Activated CD4-positive, alpha-beta memory T cell treated with anti-CD3 and anti-CD28 coated beads for 36 hours (primary cell): Measurements from ENCODE around the gene SPEM1. TPM values are rescaled to one million over a fixed set of nuclear protein-coding genes. Genes with fewer than 3 reads are reported as not detected.

Source experiments
- CTCF ChIA-PET: fragments of 350-600 bp; sonication (Branson Sonifier 250); formaldehyde crosslinking; loops from one replicate; lab custom pipeline; 2021; ENCODE audit warnings: antibody characterized with exemption, inconsistent platforms; lab: Charles Lee
- POLR2A ChIA-PET: fragments of 350-600 bp; sonication (Branson Sonifier 250); formaldehyde crosslinking; loops from one replicate; lab custom pipeline; 2021; ENCODE audit warnings: antibody characterized with exemption; lab: Charles Lee
- DNase-seq: peaks from one replicate; pipeline ENCODE4 v3.0.0-alpha.2; 2020
- H3K27ac Mint-ChIP-seq: one replicate; pipeline ENCODE4 v1.8.0; 2021; ENCODE audit warnings: mixed read lengths
- H3K27me3 Mint-ChIP-seq: one replicate; pipeline ENCODE4 v1.8.0; 2021; ENCODE audit warnings: mixed read lengths
- H3K36me3 Mint-ChIP-seq: one replicate; pipeline ENCODE4 v1.8.0; 2021; ENCODE audit warnings: mixed read lengths
- H3K4me1 Mint-ChIP-seq: one replicate; pipeline ENCODE4 v1.8.0; 2021; ENCODE audit warnings: low read depth, mixed read lengths
- H3K4me3 Mint-ChIP-seq: one replicate; pipeline ENCODE4 v1.8.0; 2021; ENCODE audit warnings: mild to moderate bottlenecking, mixed read lengths
- H3K9me3 Mint-ChIP-seq: one replicate; pipeline ENCODE4 v1.8.0; 2021; ENCODE audit warnings: mixed read lengths
- intact Hi-C: fragments of 100-400 bp; cut with micrococcal nuclease; formaldehyde crosslinking; loops from one replicate; pipeline ENCODE4 v1.15.1; 2023
- total RNA-seq, 2 experiments: library from RNA; stranded (reverse); gene quantifications; one replicate each; pipeline ENCODE4 v1.2.3, GENCODE V29; 2021

The SPEM1 gene
- total RNA-seq, 2 experiments from 2014 or later: not detected

GRCh38 chr17:7410634-7411426 is 9.3 kb upstream of the SPEM1 start:
- intact Hi-C loops: no loop called here
- DNase-seq: no peak
- Mint-ChIP-seq H3K9me3 (no peaks in the 10 kb centered on the region), H3K27ac (no peak overlapping the region), H3K4me3 (no peak overlapping the region), H3K36me3 (no peaks in the 10 kb centered on the region), H3K4me1 (peaks cover 9% of the 10 kb centered on the region), H3K27me3 (no peaks in the 10 kb centered on the region)
- CTCF ChIA-PET: no interaction called here
- POLR2A ChIA-PET: no interaction called here

GRCh38 chr17:7411427-7411750 is 8.7 kb upstream of the SPEM1 start:
- CTCF ChIA-PET: no interaction called here
- Mint-ChIP-seq H3K27me3 (no peaks in the 10 kb centered on the region), H3K27ac (no peak overlapping the region), H3K9me3 (no peaks in the 10 kb centered on the region), H3K36me3 (no peaks in the 10 kb centered on the region), H3K4me3 (no peak overlapping the region), H3K4me1 (peaks cover 5% of the 10 kb centered on the region)
- POLR2A ChIA-PET: no interaction called here
- intact Hi-C loops: no loop called here
- DNase-seq: no peak

GRCh38 chr17:7413346-7413985 is 6.7 kb upstream of the SPEM1 start:
- CTCF ChIA-PET: interaction anchor here (0.7 to 1.1 kb wide), 2 partner anchors 56 to 75 kb away, joined by 3 to 5 read pairs; no protein-coding TSS in a partner anchor
- no peaks in the 10 kb centered on the region for H3K27me3 Mint-ChIP-seq

GRCh38 chr17:7414837-7415236 is 5.3 kb upstream of the SPEM1 start:
- Mint-ChIP-seq H3K9me3 (no peaks in the 10 kb centered on the region), H3K36me3 (no peaks in the 10 kb centered on the region), H3K4me3 (no peak overlapping the region), H3K27ac (no peak overlapping the region), H3K4me1 (no peaks in the 10 kb centered on the region), H3K27me3 (no peaks in the 10 kb centered on the region)
- ChIA-PET CTCF (no interaction called here), POLR2A (no interaction called here)
- no peak for DNase-seq
- intact Hi-C loops: no loop called here

More at GRCh38 chr17:7413346-7413985, 6.7 kb upstream of the SPEM1 start:
- Mint-ChIP-seq H3K9me3 (no peaks in the 10 kb centered on the region), H3K4me3 (no peak overlapping the region), H3K27ac (no peak overlapping the region), H3K4me1 (no peaks in the 10 kb centered on the region), H3K36me3 (no peaks in the 10 kb centered on the region)
- DNase-seq: no peak
- intact Hi-C loops: no loop called here
- POLR2A ChIA-PET: interaction anchor here (0.6 kb wide), 1 partner anchor 104 kb away, joined by 4 read pairs; no protein-coding TSS in a partner anchor

- CTCF ChIA-PET: no interaction called here
- H3K27ac Mint-ChIP-seq: no peak overlapping the region
Observed at GRCh38 chr17:7415784-7416183, 4.3 kb upstream of the SPEM1 start.

GRCh38 chr17:7416323-7416722 is 3.8 kb upstream of the SPEM1 start:
- POLR2A ChIA-PET: no interaction called here
- Mint-ChIP-seq H3K27ac (no peak overlapping the region), H3K27me3 (no peaks in the 10 kb centered on the region), H3K36me3 (no peaks in the 10 kb centered on the region), H3K4me1 (no peaks in the 10 kb centered on the region), H3K4me3 (no peak overlapping the region), H3K9me3 (no peaks in the 10 kb centered on the region)
- intact Hi-C loops: no loop called here
- CTCF ChIA-PET: no interaction called here
- no peak for DNase-seq

More at GRCh38 chr17:7415784-7416183, 4.3 kb upstream of the SPEM1 start:
- Mint-ChIP-seq H3K36me3 (no peaks in the 10 kb centered on the region), H3K9me3 (no peaks in the 10 kb centered on the region), H3K4me1 (no peaks in the 10 kb centered on the region), H3K27me3 (no peaks in the 10 kb centered on the region), H3K4me3 (no peak overlapping the region)
- intact Hi-C loops: no loop called here
- POLR2A ChIA-PET: no interaction called here
- no peak for DNase-seq

- ChIA-PET POLR2A (no interaction called here), CTCF (interaction anchor here (0.8 kb wide), 1 partner anchor 121 kb away, joined by 3 read pairs; no protein-coding TSS in a partner anchor)
- Mint-ChIP-seq H3K27me3 (no peaks in the 10 kb centered on the region), H3K27ac (no peak overlapping the region), H3K4me1 (no peaks in the 10 kb centered on the region), H3K4me3 (no peak overlapping the region), H3K36me3 (no peaks in the 10 kb centered on the region), H3K9me3 (no peaks in the 10 kb centered on the region)
- intact Hi-C loops: no loop called here
- no peak for DNase-seq
Observed at GRCh38 chr17:7417056-7417655, 3.0 kb upstream of the SPEM1 start.

GRCh38 chr17:7418472-7419152 is 1.5 kb upstream of the SPEM1 start:
- no peaks in the 10 kb centered on the region for H3K9me3 Mint-ChIP-seq
- ChIA-PET CTCF (no interaction called here), POLR2A (no interaction called here)
- H3K36me3 Mint-ChIP-seq: no peaks in the 10 kb centered on the region
- no peak for DNase-seq
- intact Hi-C loops: no loop called here
- H3K4me3 Mint-ChIP-seq: no peak overlapping the region
- no peak overlapping the region for H3K27ac Mint-ChIP-seq
- H3K27me3 Mint-ChIP-seq: no peaks in the 10 kb centered on the region
- H3K4me1 Mint-ChIP-seq: no peaks in the 10 kb centered on the region

GRCh38 chr17:7421186-7421585 is 1.1 kb downstream of the SPEM1 start:
- no peaks in the 10 kb centered on the region for H3K9me3 Mint-ChIP-seq
- CTCF ChIA-PET: interaction anchor here (1.3 kb wide), 1 partner anchor 65 kb away, joined by 4 read pairs; no protein-coding TSS in a partner anchor

GRCh38 chr17:7423679-7424078 is 3.6 kb downstream of the SPEM1 start:
- H3K27me3 Mint-ChIP-seq: peaks cover 2% of the 10 kb centered on the region
- CTCF ChIA-PET: no interaction called here
- POLR2A ChIA-PET: no interaction called here
- H3K27ac Mint-ChIP-seq: no peak overlapping the region
- no peak overlapping the region for H3K4me3 Mint-ChIP-seq
- H3K4me1 Mint-ChIP-seq: no peaks in the 10 kb centered on the region
- no peaks in the 10 kb centered on the region for H3K9me3 Mint-ChIP-seq
- no peak for DNase-seq
- no peaks in the 10 kb centered on the region for H3K36me3 Mint-ChIP-seq
- intact Hi-C loops: no loop called here

More at GRCh38 chr17:7421186-7421585, 1.1 kb downstream of the SPEM1 start:
- Mint-ChIP-seq H3K27ac (no peak overlapping the region), H3K27me3 (peaks cover 2% of the 10 kb centered on the region), H3K36me3 (no peaks in the 10 kb centered on the region), H3K4me1 (no peaks in the 10 kb centered on the region), H3K4me3 (no peak overlapping the region)
- POLR2A ChIA-PET: no interaction called here
- intact Hi-C loops: no loop called here
- no peak for DNase-seq

- H3K27ac Mint-ChIP-seq: no peak within 1 kb of the TSS
- no peak for DNase-seq
- no peak within 1 kb of the TSS for H3K4me3 Mint-ChIP-seq
- no peaks in the 10 kb centered on the region for H3K9me3 Mint-ChIP-seq
- ChIA-PET POLR2A (no interaction called here), CTCF (interaction anchor here (1.5 kb wide), 2 partner anchors 12 to 69 kb away, joined by 4 read pairs; no protein-coding TSS in a partner anchor)
- no peaks in the 10 kb centered on the region for H3K36me3 Mint-ChIP-seq
- H3K27me3 Mint-ChIP-seq: peaks cover 2% of the 10 kb centered on the region
- H3K4me1 Mint-ChIP-seq: no peaks in the 10 kb centered on the region
- intact Hi-C loops: no loop called here
Observed at GRCh38 chr17:7425316-7425715, 5.2 kb downstream of the SPEM1 start, which contains the start of gene SPEM2. Gene SPEM2 (plus strand): TSS chr17:7425616. CDS start chr17:7425689, 73 bp downstream.

- intact Hi-C loops: no loop called here
- POLR2A ChIA-PET: no interaction called here
- no peak overlapping the region for H3K4me3 Mint-ChIP-seq
- peaks cover 2% of the 10 kb centered on the region for H3K27me3 Mint-ChIP-seq
- DNase-seq: no peak
- H3K4me1 Mint-ChIP-seq: no peaks in the 10 kb centered on the region
- H3K27ac Mint-ChIP-seq: no peak overlapping the region
- CTCF ChIA-PET: interaction anchor here (1.5 kb wide), 2 partner anchors 11 to 69 kb away, joined by 4 read pairs; no protein-coding TSS in a partner anchor
- no peaks in the 10 kb centered on the region for H3K36me3 Mint-ChIP-seq
- no peaks in the 10 kb centered on the region for H3K9me3 Mint-ChIP-seq
Observed at GRCh38 chr17:7425756-7426155, 5.6 kb downstream of the SPEM1 start.
